CD8-positive, alpha-beta memory T cell (primary cell): ENCODE results near the gene LPP. TPM values are rescaled to one million over a fixed set of nuclear protein-coding genes. Genes with fewer than 3 reads are reported as not detected.
"Not testable (repeated sequence)": the region's sequence is repeated elsewhere in the genome, so short reads cannot be mapped to it uniquely, and the experiment has no call there.

Experiments
- CTCF ChIA-PET: fragments of 350-600 bp; sonication (Branson Sonifier 250); formaldehyde crosslinking; loops from one replicate; lab custom pipeline; 2021; ENCODE audit warnings: antibody characterized with exemption; lab: Charles Lee
- POLR2A ChIA-PET: fragments of 350-600 bp; sonication (Branson Sonifier 250); formaldehyde crosslinking; loops from one replicate; lab custom pipeline; 2021; ENCODE audit warnings: antibody characterized with exemption; lab: Charles Lee
- DNase-seq, 5 donors: peaks; one replicate each; pipeline versions ENCODE4 v3.0.0 to v3.0.0-alpha.2; 2020 to 2022; ENCODE audit warnings: mixed read lengths in 1 of 5
- H3K27ac ChIP-seq: one replicate; pipeline ENCODE4 v1.7.0; 2013; ENCODE audit warnings: low read depth, mild to moderate bottlenecking, low read length, moderate library complexity
- H3K27me3 ChIP-seq: 2 replicates; pipeline ENCODE4 v1.7.0; 2013; ENCODE audit warnings: low read length, mild to moderate bottlenecking; ENCODE audit not compliant: insufficient read depth, poor library complexity, severe bottlenecking
- H3K36me3 ChIP-seq: 2 replicates; pipeline ENCODE4 v1.7.0; 2013; ENCODE audit warnings: mild to moderate bottlenecking, low read length, moderate library complexity; ENCODE audit not compliant: insufficient read depth
- H3K4me1 ChIP-seq: 2 replicates; pipeline ENCODE4 v1.7.0; 2013; ENCODE audit warnings: mild to moderate bottlenecking, low read length, moderate library complexity; ENCODE audit not compliant: insufficient read depth
- H3K4me3 ChIP-seq: 2 replicates; pipeline ENCODE4 v1.7.0; 2013; ENCODE audit warnings: mild to moderate bottlenecking, low read length
- H3K9me3 ChIP-seq: 2 replicates; pipeline ENCODE4 v1.7.0; 2013; ENCODE audit warnings: mild to moderate bottlenecking, low read length
- H3K27ac Mint-ChIP-seq, 8 donors: one replicate each; pipeline ENCODE4 v1.8.0; 2020 to 2021; ENCODE audit warnings: mixed read lengths in 8 of 8, mild to moderate bottlenecking in 6 of 8, inconsistent platforms in 3 of 8, moderate library complexity in 3 of 8
- H3K27me3 Mint-ChIP-seq, 2 donors: one replicate each; pipeline ENCODE4 v1.8.0; 2020 to 2021; ENCODE audit warnings: mixed read lengths in 2 of 2, mild to moderate bottlenecking in 1 of 2, moderate library complexity in 1 of 2
- H3K36me3 Mint-ChIP-seq, 3 donors: one replicate each; pipeline ENCODE4 v1.8.0; 2020 to 2021; ENCODE audit warnings: mixed read lengths in 3 of 3, inconsistent platforms in 1 of 3, mild to moderate bottlenecking in 1 of 3
- H3K4me1 Mint-ChIP-seq, 3 donors: one replicate each; pipeline ENCODE4 v1.8.0; 2020 to 2021; ENCODE audit warnings: mixed read lengths in 3 of 3, inconsistent platforms in 1 of 3, mild to moderate bottlenecking in 1 of 3
- H3K4me3 Mint-ChIP-seq, 7 donors: one replicate each; pipeline ENCODE4 v1.8.0; 2020 to 2021; ENCODE audit warnings: mixed read lengths in 7 of 7, mild to moderate bottlenecking in 6 of 7, moderate library complexity in 4 of 7, inconsistent platforms in 2 of 7
- H3K9me3 Mint-ChIP-seq, 5 donors: one replicate each; pipeline ENCODE4 v1.8.0; 2020 to 2022; ENCODE audit warnings: mixed read lengths in 5 of 5, mild to moderate bottlenecking in 3 of 5, moderate library complexity in 2 of 5, inconsistent platforms in 1 of 5
- polyA plus RNA-seq: library from polyadenylated mRNA; unstranded; fragments of 300-500 nt; fragmentation: Illumina TruSeq; gene quantifications from one replicate; pipeline ENCODE4 v1.2.3, GENCODE V29; 2021
- total RNA-seq, 2 experiments: library from RNA; stranded (reverse); gene quantifications; one replicate each; pipeline ENCODE4 v1.2.3, GENCODE V29; 2021

The LPP gene
- total and polyA plus RNA-seq, 3 experiments from 2014 or later = 13.4 to 23.5 (median 18.0) TPM

DNA sequence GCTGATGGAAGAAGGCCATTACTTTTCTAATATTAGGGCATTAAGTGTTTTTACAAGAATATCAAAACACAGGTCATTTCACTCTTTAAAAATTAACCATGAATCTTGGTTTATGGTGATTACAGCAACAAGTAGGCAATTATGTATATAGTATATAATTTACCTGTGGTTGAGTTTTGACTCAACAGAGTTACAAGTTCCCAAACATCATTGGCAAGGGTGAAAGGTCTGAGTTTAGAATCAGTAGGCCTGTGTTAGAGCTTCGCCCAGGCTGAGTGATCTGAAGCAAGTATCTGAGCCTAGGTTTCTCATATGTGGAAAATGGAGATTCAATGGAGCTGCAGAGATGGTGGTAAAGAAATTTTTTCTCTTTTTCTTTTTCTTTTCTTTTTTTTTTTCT lies 25.1 kb upstream of the LPP start:
- Mint-ChIP-seq H3K4me3 (no peak overlapping the region), H3K4me1 (no peaks in the 10 kb centered on the region), H3K9me3 (no peaks in the 10 kb centered on the region), H3K27me3 (peaks cover 0 to 3% of the 10 kb centered on the region in 2 donors), H3K27ac (no peak overlapping the region), H3K36me3 (peaks cover 0 to 3% (median 0%) of the 10 kb centered on the region in 3 donors)
- H3K9me3 ChIP-seq = no peaks in the 10 kb centered on the region
- H3K27me3 ChIP-seq = no peaks in the 10 kb centered on the region
- no peak overlapping the region for H3K27ac ChIP-seq
- ChIA-PET CTCF (no interaction called here), POLR2A (no interaction called here)
- H3K4me3 ChIP-seq = no peak overlapping the region
- no peak for DNase-seq
- no peaks in the 10 kb centered on the region for H3K4me1 ChIP-seq
- H3K36me3 ChIP-seq = no peaks in the 10 kb centered on the region

DNA sequence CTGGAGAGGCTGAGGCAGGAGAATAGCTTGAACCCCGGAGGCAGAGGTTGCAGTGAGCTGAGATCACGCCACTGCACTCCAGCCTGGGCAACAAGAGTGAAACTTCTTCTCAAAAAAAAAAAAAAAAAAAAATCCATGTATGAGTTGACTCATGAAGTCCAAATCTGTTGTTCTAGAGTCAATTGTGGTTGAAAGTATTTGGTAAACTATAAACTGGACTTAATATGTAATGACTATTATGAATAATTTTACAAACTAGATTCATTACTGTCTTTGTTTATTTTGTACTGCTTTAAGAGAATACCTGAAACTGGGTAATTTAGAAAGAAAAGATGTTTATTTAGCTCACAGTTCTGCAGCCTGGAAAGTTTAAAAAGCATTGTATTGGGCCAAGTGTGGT lies 22.9 kb upstream of the LPP start:
- H3K27ac Mint-ChIP-seq, H3K9me3 Mint-ChIP-seq, H3K9me3 ChIP-seq, H3K4me3 ChIP-seq, H3K27me3 ChIP-seq, H3K36me3 ChIP-seq, H3K36me3 Mint-ChIP-seq, H3K4me1 Mint-ChIP-seq, DNase-seq, POLR2A ChIA-PET, H3K4me3 Mint-ChIP-seq, H3K27me3 Mint-ChIP-seq, H3K27ac ChIP-seq, H3K4me1 ChIP-seq: not testable (repeated sequence)
- CTCF ChIA-PET = interaction anchor here (1.8 kb wide), 1 partner anchor 390 kb away, joined by 5 read pairs; no protein-coding TSS in a partner anchor

DNA sequence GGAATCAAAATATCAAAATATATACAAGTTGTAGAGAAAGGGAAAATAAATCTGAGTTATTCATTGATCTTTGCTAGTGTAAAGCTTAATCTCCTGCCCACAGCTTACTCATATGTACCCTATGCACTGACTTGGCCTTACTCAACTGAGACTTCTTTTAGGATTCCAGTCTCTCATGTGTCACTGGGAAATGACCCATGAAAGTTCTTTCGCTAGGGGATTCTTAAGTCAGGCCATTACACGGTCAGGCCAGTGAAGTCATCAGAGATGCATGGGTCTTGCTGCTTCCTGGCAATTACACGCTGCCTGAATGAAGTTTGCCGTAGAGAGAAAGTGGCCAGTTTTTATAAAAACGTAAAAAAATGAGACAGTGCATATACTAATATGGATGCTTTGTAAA lies 20.7 kb upstream of the LPP start:
- CTCF ChIA-PET = no interaction called here
- H3K27ac ChIP-seq = no peak overlapping the region
- Mint-ChIP-seq H3K27me3 (peaks cover 0 to 5% of the 10 kb centered on the region in 2 donors), H3K27ac (no peak overlapping the region), H3K4me3 (no peak overlapping the region), H3K4me1 (peaks cover 2 to 9% (median 7%) of the 10 kb centered on the region in 3 donors), H3K36me3 (peaks cover 0 to 3% (median 0%) of the 10 kb centered on the region in 3 donors), H3K9me3 (no peaks in the 10 kb centered on the region)
- DNase-seq = no peak
- H3K9me3 ChIP-seq = no peaks in the 10 kb centered on the region
- POLR2A ChIA-PET = no interaction called here
- H3K27me3 ChIP-seq = no peaks in the 10 kb centered on the region
- H3K36me3 ChIP-seq = no peaks in the 10 kb centered on the region
- no peak overlapping the region for H3K4me3 ChIP-seq
- H3K4me1 ChIP-seq = no peaks in the 10 kb centered on the region

DNA sequence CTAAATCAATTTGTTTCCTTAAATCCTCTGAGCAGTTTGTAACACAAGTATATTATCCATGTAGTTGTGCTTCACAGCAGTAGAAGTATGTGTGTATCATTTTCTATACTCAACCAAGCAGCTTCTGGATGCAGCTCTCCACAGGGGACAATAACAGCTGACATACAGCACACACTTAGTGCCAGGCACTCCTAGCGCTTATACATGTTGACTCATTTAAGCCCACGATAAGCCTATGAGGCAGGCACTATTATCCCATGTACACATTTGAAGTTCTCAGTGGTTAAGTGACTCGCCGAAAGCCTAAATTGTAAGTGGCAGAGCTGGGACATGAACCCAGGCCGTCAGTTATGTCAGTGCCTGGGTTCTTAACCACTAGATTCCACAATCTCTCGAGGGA lies 20.3 kb upstream of the LPP start:
- POLR2A ChIA-PET = no interaction called here
- no peak overlapping the region for H3K27ac ChIP-seq
- DNase-seq = no peak
- H3K36me3 Mint-ChIP-seq = peaks cover 0 to 3% (median 0%) of the 10 kb centered on the region in 3 donors
- H3K4me3 Mint-ChIP-seq = no peak overlapping the region
- no peaks in the 10 kb centered on the region for H3K36me3 ChIP-seq
- no peaks in the 10 kb centered on the region for H3K4me1 ChIP-seq
- CTCF ChIA-PET = no interaction called here
- no peak overlapping the region for H3K4me3 ChIP-seq
- H3K27ac Mint-ChIP-seq = no peak overlapping the region
- peaks cover 0 to 5% of the 10 kb centered on the region in 2 donors for H3K27me3 Mint-ChIP-seq
- H3K9me3 ChIP-seq = no peaks in the 10 kb centered on the region
- H3K4me1 Mint-ChIP-seq = peaks cover 2 to 9% (median 7%) of the 10 kb centered on the region in 3 donors
- H3K27me3 ChIP-seq = no peaks in the 10 kb centered on the region
- H3K9me3 Mint-ChIP-seq = no peaks in the 10 kb centered on the region

DNA sequence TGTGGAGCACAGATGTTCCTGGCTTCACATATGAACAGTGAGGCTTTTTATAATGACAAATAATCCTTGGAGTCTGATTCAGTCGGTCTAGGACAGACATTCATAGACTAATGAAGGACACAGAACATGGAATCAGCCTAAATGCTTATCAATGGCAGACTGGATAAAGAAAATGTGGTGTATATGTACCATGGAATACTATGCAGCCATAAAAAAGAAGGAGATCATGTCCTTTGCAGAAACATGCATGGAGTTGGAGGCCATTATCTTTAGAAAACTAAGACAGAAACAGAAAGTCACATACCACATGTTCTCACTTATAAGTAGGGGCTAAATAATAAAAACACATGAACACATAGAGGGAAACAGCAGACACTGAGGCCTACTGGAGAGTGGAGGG lies 19.9 kb upstream of the LPP start:
- Histone ChIP-seq H3K27ac (no peak overlapping the region), H3K4me3 (no peak overlapping the region), H3K36me3 (no peaks in the 10 kb centered on the region), H3K9me3 (no peaks in the 10 kb centered on the region), H3K4me1 (no peaks in the 10 kb centered on the region), H3K27me3 (no peaks in the 10 kb centered on the region)
- ChIA-PET CTCF (no interaction called here), POLR2A (no interaction called here)
- Mint-ChIP-seq H3K9me3 (no peaks in the 10 kb centered on the region), H3K4me1 (peaks cover 2 to 14% (median 7%) of the 10 kb centered on the region in 3 donors), H3K36me3 (peaks cover 0 to 3% (median 0%) of the 10 kb centered on the region in 3 donors), H3K27ac (no peak overlapping the region), H3K27me3 (peaks cover 0 to 5% of the 10 kb centered on the region in 2 donors), H3K4me3 (no peak overlapping the region)
- no peak for DNase-seq

DNA sequence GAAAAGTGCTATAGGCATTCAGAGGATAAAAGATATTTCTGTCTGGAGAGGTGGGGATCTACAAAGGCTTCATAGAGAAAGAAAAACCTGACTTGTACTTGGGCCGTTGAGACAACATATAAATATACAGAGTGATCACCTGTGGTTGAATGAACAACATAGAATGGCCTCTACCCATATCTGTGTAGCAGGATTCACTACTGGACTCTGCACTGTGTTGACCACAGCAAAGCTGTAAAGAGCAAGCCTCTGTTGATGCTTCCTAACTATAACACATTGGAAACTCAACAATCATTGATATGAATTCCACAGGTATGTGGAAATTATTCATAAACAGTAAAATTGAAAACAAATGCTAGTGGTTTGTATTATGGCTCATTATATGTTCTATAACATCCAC lies 19.1 kb upstream of the LPP start:
- ChIA-PET POLR2A (no interaction called here), CTCF (no interaction called here)
- no peak overlapping the region for H3K4me3 Mint-ChIP-seq
- no peak for DNase-seq
- peaks cover 0 to 3% (median 0%) of the 10 kb centered on the region in 3 donors for H3K36me3 Mint-ChIP-seq
- Histone ChIP-seq H3K4me1 (no peaks in the 10 kb centered on the region), H3K27ac (no peak overlapping the region), H3K9me3 (no peaks in the 10 kb centered on the region), H3K4me3 (no peak overlapping the region), H3K27me3 (no peaks in the 10 kb centered on the region), H3K36me3 (no peaks in the 10 kb centered on the region)
- H3K9me3 Mint-ChIP-seq = no peaks in the 10 kb centered on the region
- H3K4me1 Mint-ChIP-seq = peaks cover 2 to 15% (median 7%) of the 10 kb centered on the region in 3 donors
- H3K27ac Mint-ChIP-seq = no peak overlapping the region
- H3K27me3 Mint-ChIP-seq = peaks cover 0 to 5% of the 10 kb centered on the region in 2 donors

DNA sequence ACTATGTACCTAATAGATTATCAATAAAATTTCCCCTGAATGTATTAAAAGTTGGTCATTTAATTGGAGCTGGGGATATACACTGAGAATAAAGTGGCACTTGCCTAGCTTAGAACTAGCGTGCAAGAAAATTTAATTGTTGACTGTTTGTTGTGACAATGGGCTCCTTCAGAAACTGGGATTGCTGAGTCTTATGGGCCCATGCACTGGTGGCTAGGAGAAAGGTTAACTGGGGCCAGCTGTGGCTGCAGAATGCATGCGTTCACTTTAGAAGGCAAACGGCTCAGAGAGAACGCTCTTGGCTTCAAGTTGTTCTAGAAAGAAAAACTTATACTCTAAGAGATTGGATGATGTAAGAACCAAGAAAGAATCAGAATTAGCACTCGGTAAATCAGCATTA lies 18.7 kb upstream of the LPP start:
- peaks cover 2 to 15% (median 7%) of the 10 kb centered on the region in 3 donors for H3K4me1 Mint-ChIP-seq
- H3K9me3 Mint-ChIP-seq = no peaks in the 10 kb centered on the region
- Histone ChIP-seq H3K27me3 (no peaks in the 10 kb centered on the region), H3K9me3 (no peaks in the 10 kb centered on the region), H3K4me3 (no peak overlapping the region), H3K4me1 (no peaks in the 10 kb centered on the region), H3K27ac (no peak overlapping the region), H3K36me3 (no peaks in the 10 kb centered on the region)
- ChIA-PET POLR2A (no interaction called here), CTCF (no interaction called here)
- H3K27me3 Mint-ChIP-seq = peaks cover 0 to 5% of the 10 kb centered on the region in 2 donors
- no peak overlapping the region for H3K27ac Mint-ChIP-seq
- peaks cover 0 to 3% (median 0%) of the 10 kb centered on the region in 3 donors for H3K36me3 Mint-ChIP-seq
- H3K4me3 Mint-ChIP-seq = no peak overlapping the region
- no peak for DNase-seq

DNA sequence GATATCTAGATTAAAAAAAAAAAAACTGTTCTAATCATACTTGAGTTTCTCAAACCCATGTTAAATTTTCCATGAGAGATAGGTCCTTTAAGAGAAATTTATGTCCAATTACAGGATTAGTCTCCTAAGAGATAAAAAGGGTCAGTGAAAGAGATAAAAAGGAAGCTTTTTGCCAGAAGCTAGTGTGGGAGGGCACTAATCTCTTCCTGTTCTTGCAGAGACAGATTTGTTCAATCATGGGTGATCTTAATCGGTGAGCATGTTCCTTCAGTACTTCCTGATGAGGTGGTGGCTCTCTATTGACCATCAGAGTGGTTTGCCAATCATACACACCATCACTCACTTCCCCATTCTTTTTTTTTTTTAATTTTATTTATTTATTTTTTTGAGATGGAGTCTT lies 16.9 kb upstream of the LPP start:
- Histone ChIP-seq H3K27ac (no peak overlapping the region), H3K36me3 (no peaks in the 10 kb centered on the region), H3K4me1 (no peaks in the 10 kb centered on the region), H3K4me3 (no peak overlapping the region), H3K27me3 (no peaks in the 10 kb centered on the region), H3K9me3 (no peaks in the 10 kb centered on the region)
- H3K4me3 Mint-ChIP-seq = no peak overlapping the region
- H3K27ac Mint-ChIP-seq = peak overlapping the region in 1 of 8 donors; percentile 60
- H3K4me1 Mint-ChIP-seq = peaks cover 2 to 15% (median 7%) of the 10 kb centered on the region in 3 donors
- DNase-seq = no peak
- no peaks in the 10 kb centered on the region for H3K9me3 Mint-ChIP-seq
- peaks cover 0 to 3% (median 0%) of the 10 kb centered on the region in 3 donors for H3K36me3 Mint-ChIP-seq
- CTCF ChIA-PET = interaction anchor here (0.6 kb wide), 1 partner anchor 391 kb away, joined by 3 read pairs; no protein-coding TSS in a partner anchor
- POLR2A ChIA-PET = no interaction called here
- peaks cover 0 to 1% of the 10 kb centered on the region in 2 donors for H3K27me3 Mint-ChIP-seq
